Epithelial cell of proximal tubule (primary cell): ENCODE measurements around the gene IMMT. TPM values are rescaled to one million over a fixed set of nuclear protein-coding genes. Genes with fewer than 3 reads are reported as not detected.
A peak's percentile ranks its signal among the peaks of the same experiment; 100 is the strongest.

Experiments
- DNase-seq: peaks from one replicate; pipeline ENCODE4 v3.0.0-alpha.2; 2011; ENCODE audit warnings: low read depth
- H3K4me3 ChIP-seq: 2 replicates; pipeline ENCODE4 v1.5.1; 2011; ENCODE audit warnings: low read depth, mild to moderate bottlenecking, low read length
- total RNA-seq: library from RNA; depleted of rRNA; stranded (reverse); fragments of >200 nt; gene quantifications from 2 replicates; pipeline ENCODE4 v1.2.3, GENCODE V29; 2015
- TF ChIP-seq, protein P1 (sequence below): conservative IDR thresholded peaks from 2 replicates; pipeline ENCODE4 v1.5.1; 2012; ENCODE audit warnings: low read depth, mild to moderate bottlenecking, low read length

The IMMT gene
- total RNA-seq, 1 donor from 2014 or later = 78.1 TPM

DNA sequence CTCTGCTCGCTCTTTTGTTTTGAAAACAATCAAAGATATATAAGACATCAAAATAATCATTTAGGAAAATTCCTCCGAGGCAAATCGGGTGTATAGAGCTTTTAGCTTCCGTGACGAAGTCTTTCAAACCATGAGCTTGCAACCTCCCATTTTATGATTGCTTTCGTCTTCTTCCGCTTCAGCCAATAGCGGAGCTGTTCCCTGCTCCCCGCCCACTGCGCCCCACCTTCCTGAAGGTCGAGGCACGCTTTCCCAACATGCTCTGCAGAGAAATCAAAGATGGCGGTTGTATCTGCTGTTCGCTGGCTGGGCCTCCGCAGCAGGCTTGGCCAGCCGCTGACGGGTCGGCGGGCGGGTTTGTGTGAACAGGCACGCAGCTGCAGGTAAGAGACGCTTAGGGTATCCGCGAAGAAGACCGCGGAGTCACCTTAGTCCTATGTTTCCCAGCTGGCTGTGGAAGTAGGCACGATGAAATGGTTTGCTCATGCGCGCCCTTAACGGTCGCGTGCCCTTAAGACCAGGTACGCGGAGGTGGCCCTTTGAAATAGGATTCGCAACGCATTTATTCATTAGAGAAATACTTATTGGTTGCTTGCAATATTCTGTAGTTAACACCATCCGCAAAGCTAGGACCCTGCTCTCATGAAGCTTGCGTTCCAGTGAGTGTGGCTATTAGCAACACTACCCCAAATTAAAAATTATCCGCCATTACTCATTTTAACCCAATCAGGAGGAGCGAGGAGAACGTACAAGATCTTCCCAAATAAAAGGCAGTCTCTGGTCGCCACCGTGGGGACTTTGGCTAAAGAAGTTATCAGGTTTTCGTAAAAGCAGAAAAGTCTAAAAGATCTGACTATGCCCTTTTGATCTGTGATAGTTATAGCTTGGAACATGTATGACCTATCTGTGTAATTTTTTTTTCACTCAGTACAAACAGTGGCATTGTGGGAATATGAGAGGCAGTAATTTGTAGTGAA lies 89.0 kb downstream of the IMMT start, which contains the start of gene PTCD3:
Gene PTCD3 (plus strand): TSS at position 267 of the 977 bp plus-strand sequence. CDS start 13 bp downstream, at position 280.
- DNase-seq = peak; percentile 92
- TF ChIP-seq, protein P1, sequence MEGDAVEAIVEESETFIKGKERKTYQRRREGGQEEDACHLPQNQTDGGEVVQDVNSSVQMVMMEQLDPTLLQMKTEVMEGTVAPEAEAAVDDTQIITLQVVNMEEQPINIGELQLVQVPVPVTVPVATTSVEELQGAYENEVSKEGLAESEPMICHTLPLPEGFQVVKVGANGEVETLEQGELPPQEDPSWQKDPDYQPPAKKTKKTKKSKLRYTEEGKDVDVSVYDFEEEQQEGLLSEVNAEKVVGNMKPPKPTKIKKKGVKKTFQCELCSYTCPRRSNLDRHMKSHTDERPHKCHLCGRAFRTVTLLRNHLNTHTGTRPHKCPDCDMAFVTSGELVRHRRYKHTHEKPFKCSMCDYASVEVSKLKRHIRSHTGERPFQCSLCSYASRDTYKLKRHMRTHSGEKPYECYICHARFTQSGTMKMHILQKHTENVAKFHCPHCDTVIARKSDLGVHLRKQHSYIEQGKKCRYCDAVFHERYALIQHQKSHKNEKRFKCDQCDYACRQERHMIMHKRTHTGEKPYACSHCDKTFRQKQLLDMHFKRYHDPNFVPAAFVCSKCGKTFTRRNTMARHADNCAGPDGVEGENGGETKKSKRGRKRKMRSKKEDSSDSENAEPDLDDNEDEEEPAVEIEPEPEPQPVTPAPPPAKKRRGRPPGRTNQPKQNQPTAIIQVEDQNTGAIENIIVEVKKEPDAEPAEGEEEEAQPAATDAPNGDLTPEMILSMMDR = no peak
- peak within 1 kb of the TSS; percentile 76 for H3K4me3 ChIP-seq

DNA sequence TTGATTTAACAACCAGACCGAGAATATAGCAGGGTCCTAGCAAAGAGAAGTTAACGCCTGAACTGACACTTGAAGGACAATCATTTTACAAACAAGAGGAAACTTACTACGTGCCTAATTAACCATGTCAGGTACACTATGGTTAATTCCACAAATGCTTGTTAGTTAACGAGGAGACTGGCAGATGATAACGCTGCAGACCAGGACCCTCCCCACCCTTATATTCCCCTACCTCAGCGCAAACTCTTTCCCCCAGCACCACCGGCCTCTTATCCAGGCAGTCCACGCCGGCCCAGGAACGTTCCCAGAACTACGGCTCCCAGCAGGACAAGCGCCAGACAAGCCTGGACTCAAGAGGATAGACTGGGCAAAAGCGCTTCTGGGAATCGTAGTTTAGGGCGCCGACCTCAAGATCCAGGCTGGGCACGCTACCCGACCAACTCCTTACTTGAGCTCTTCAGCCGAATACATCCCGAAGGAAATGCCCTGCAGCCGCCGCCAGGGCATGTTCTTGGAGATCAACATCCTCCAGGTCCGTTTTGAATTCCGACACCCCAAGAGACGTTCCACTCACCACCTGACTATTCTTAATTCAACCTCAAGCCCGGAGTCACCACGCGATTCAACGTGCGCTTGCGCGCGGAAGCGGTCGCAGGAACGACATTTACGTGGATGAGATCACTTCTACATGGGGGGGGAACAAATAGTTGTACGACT lies 89.9 kb downstream of the IMMT start, which contains the start of gene POLR1A:
Gene POLR1A (minus strand): TSS at position 635 of the 717 bp plus-strand sequence. CDS start 110 bp downstream, at position 525.
- DNase-seq = peak; percentile 91
- TF ChIP-seq, protein P1 = no peak
- peak within 1 kb of the TSS; percentile 76 for H3K4me3 ChIP-seq

DNA sequence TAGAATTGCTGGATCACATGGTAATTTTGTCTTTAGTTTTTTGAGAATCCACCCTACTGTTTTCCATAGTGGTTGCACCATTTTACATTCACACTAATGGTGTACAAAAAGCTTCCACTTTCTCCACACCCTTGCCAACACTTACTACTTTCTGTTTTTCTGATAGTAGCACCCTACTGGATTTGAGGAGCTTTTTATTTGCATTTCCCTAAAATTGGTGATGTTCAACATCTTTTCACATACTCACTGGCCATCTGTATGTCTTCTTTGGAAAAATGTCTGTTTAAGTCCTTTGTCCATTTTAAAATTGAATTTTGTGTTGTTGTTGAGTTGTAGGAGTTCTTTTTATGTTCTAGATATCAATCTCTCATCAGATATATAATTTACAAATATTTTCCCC lies 93.1 kb downstream of the IMMT start:
- DNase-seq = no peak
- TF ChIP-seq, protein P1 = no peak
- H3K4me3 ChIP-seq = no peak overlapping the region

DNA sequence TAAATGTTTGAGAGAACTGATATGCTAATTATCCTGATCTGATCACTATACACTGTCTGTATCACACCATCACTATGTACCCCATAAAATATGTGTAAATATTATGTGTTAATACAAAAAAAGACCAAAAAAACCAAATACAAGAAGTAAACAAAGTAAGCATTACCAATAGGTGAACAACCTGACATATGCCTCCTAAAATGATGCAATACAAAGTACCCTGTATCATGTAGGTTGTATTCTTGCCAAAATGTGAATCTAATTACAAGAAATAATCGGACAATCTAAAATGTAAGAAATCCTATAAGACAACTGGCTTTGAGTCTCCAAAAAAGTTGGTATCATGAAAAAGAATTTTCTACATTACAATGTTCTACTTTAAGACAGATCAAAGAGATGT lies 97.3 kb downstream of the IMMT start:
- TF ChIP-seq, protein P1 = no peak
- DNase-seq = no peak
- no peak overlapping the region for H3K4me3 ChIP-seq

DNA sequence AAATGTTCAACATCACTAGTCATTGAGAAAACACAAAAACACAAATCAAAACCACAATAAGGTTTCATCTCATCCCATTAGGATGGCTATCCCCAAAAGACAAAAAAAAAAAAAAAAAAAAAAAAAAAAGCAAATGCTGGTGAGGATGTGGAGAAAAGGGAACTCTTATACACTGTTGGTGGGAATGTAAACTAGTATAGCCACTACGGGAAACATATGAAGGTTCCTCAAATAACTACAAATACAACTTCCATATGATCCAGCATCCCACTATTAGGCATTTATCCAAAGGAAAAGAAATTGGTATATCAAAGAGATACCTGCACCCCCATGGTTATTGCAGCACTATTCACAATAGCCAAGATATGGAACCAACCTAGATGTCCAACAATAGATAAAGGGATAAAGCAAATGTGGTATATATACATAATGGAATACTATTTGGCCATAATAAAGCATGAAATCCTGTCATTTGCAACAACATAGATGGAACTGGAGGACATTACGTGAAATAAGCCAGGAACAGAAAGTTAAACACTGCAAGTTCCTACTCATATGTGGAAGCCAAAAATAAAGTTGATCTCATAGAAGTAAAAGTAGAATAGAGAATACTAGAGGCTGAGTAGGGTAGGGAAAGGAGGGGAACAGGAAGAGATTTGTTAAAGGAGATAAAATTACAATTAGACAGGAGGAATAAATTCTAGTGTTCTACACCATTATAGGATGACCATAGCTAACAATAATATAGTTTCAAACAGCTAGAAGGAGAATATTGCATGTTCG lies 98.0 kb downstream of the IMMT start:
- TF ChIP-seq, protein P1 = no peak
- no peak for DNase-seq
- H3K4me3 ChIP-seq = no peak overlapping the region

DNA sequence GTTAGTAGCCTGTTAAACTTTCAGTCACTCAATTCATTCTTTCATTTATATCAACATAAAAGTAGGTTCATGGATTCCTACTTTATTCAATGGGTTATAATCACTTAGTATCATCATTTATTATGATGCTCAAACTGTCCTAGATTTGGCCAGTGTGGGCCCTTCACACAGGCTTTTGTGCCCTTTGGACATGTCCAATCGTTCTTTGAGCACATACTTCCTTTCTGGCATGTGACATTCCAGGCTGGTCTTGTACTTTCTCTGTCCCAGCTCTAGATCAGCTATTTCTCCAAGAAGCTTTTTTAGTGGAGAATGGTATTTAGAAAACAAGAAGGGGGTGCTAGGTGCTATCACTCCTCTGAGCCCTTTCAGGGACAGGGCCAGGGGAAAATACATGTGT lies 101.0 kb downstream of the IMMT start:
- no peak overlapping the region for H3K4me3 ChIP-seq

More for the DNA sequence above, 101.0 kb downstream of the IMMT start:
- DNase-seq = no peak
- TF ChIP-seq, protein P1 = no peak
